ENCODE measurements around the gene PARVB.

PARVB gene

DNA sequence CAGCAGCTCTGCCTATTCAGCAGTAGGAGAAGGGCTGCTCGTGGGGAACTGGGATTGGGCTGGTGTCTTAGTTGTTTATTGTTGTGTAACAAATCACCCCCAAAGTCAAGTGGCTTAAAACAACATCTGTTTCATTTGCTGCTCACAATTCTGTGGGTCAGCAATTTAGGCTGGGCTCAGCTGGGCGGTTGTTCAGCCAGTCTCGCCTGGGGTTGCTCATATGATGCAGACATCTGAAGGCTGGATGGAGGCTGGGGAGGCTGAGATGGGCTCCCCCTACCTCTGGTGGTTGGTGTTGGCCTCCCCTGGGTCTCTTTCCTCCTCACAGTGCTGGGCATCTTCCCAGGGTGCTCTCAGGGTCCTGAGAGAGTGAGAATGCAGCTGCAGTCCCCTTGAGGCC is 113.3 kb downstream of the PARVB start:
- DNase-seq: no peak

DNA sequence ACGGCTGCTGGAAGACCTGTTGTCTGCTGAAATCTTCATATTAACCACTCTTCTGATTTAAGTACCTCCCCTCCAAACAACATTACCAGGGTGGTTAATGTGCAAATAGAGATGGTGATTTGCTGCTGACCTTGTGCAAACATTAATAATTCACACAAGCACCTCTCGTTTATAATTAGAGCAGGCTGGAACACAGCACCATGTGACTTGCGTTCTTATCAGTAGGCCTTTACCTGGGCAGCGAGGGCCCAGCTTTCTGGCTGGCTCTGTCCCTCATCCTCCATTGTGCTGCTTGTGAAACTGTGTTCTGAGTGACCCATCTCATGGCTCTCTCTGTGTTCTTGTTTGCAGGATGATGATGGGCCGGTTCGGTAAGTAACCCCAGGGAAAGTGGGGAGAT is 115.7 kb downstream of the PARVB start:
- DNase-seq: no peak

DNA sequence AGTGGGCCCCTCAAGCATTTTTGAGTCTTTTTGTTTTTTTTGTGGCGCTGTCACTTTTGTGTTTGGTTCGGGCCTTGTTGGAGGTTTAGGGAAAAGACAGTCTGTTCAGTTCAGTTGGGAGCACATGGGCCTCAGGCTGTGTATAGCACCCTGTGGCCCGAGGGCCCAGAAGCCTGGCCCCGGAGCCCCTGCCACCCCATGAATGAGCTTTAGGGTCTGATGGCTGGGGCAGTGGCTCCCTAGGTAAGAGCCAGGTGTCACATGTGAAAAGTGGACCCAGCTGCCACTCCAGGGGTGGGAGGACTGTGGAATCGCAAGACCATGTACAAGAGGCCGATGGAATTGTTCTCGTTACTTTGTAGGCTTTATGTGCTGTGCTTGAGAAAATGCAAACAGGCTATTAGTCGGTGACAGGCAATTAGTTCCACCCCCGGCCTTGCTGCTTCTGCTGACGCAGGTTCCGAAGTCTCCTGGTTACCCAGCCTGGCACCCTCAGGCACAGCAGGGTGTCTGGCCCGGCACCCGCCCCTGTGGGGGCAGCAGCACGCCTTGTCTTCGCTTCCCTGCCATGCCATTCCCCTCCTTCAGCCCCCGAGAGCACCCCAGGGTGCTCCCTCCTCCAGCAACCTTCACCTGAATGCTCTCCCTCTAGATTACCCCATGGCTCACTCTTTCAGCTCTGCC is 118.5 kb downstream of the PARVB start:
- DNase-seq: no peak

DNA sequence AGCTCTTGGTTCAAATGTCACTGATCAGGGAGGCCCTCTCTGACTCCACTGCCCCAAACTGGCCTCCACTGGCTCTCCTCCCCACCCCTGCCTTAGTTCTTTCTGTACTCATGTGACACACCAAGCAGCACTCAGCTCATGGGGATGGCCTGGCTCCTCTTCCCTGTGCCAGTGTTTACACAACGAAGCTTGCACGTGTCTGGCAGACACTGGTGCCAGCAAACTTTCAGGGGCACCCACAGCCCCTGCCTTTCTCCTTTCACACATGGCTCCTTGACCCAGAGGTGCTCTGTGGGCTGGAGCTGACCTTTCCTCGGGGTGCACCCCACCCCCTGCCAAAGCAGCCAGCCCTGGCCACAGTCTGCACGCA is 119.0 kb downstream of the PARVB start:
- no peak for DNase-seq

DNA sequence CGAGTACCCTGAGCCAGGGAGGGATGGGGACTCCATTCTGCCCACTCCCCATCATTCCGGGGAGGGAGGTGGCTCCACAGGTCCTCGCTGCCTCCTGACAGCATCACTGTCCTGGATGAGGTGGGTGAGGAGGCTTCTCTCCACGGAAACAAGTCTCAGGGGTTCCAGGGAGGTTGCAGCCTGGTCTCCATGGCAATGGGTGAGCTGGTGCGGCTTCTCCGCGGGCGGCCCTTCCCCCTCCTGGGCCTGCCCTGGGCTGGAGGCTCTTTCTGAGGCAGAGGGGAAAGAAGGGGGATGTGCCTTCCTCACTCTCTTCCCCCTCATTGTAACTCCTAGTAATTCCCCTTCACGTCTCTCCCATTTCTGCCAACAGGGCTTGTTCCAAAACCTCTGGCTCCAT is 119.5 kb downstream of the PARVB start:
- DNase-seq: no peak

DNA sequence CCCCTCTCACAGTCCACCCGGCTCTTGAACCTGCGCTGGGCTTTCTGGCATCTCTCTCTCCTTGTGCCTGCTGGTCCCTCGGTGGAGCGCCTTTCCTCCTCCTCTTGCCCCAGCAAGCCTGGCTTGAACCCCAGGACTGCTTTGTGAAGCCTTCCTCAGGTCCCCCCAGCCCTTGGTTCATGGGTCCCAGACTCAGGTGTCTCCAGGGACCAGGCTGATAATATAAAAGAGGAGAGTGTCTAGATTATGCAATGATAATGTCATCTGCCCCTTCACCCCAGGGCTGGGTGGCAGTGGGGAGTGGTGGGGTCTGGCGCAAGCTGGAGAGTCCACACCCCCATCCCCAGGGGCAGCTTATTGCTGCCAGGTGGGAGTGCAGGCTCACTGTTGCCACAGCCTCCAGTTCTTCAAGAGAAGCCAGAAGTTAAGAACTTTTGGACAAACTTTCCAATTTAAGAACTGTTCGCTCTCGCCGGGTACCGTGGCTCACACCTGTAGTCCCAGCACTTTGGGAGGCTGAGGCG is 120.0 kb downstream of the PARVB start:
- no peak for DNase-seq

DNA sequence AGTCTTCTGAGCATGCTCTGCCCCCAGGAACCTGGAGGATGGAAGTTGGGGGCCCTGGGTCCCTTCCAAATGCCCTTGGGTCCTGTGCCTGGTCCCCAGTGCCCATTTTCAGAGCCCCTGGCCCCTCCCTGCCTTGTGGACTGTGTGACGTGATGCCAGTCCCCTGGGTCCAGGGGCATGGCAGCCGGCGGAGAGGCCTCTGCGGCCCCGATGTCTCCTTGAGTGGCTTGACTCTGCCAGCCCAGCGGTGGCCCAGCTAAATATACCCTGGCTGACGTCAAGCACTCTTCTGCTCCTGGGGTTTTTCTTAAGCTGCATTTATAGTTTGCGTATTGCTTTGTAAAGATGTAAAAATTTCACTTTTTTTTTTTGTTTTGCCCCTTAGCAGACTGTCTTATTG is 121.4 kb downstream of the PARVB start:
- no peak for DNase-seq

DNA sequence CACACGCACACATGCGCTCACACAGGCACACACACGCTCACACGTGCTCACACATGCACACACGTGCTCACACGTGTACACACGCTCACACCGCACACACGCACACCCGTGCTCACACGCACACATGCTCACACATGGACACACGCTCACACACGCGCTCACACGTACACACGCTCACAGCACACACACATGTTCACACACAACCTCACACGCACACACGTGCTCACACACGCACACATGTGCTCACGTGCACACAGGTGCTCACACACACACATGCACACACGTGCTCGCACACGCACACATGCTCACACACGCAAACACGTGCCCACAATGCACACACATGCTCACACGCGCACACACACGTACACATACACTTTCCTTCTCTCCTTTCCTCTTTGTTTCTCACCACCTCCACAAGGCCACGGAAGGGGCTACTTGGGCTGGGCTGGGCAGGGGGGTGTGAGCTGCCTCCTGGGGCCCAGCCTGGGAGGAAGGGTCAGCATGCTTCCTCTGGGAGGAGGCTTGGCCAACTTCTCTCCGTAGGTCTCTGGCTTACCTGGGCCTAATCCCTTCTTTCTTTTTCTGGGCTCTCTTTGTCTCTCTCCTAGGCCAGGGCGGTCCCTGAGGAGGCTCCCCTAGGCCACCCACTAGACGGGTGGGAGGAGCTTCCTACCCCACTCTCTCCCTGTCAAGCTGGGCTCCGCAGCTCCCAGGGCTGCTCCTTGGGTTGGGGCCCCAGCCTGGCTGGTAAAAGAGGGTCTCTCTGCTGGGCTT is 122.2 kb downstream of the PARVB start:
- no peak for DNase-seq

DNA sequence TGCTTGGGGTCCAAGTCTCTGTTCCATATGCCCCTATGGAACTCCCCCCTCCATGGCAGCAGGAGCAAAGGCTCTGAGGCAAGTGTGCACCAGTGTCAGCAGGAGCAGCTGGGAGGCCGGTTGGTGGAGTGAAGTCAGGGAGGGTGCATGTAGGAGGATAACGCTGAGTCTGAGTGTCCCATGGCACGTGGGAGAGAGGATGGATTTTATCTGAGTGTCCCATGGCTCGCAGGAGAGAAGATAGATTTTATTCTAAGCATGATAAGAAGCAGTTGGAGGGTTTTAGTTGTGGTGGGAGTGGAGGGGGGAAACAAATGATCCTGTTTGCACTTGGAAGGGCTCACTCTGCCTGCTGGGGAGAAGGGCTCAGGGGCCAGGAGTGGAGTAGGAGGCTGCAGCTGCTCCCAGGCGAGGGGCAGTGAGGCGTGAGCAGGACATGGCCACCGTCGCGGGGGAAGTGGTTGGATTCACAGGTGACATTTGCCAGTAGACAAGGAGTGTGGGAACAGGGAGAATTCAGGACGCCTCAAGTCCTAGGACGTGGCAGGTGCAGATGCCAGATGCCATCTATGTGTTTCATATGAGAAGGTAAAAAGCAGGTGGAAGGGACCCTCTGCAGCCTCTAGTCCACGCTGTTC is 123.0 kb downstream of the PARVB start:
- no peak for DNase-seq

DNA sequence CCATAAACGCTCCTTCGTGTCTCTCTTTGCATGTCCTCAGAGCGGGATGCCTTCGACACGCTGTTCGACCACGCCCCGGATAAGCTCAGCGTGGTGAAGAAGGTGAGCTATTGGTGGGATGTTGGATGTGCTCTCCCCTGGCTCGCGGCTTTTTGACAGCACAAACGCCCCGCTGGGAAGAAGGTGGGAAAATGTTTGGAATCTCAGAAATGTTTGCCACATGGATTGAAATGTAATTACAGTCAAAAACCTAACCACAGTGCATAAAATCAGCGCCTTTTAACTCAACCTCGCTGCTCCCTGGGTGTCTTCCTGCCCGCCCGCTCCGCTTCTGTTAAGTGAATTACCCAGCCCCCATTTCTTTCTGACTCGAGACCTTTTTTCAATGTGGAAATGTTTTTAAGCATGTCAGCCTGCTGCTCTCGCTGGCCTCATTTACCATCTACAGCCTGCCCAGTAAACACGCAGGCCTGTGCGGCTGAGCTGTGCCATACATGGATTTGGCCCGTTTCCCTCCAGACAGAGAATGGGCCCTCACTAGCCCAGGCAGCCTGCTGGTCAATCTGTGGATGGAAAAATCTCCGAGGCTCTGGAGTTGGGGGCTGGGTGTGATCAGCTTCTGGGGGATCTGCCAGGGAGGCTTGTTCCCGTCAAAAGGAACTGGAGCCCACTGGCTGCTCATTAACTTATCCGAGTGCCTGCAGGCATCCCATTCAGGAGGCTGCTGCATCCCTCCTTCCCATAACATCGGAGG is 123.9 kb downstream of the PARVB start:
- DNase-seq: peak in 1 of 14 donors; percentile 54

DNA sequence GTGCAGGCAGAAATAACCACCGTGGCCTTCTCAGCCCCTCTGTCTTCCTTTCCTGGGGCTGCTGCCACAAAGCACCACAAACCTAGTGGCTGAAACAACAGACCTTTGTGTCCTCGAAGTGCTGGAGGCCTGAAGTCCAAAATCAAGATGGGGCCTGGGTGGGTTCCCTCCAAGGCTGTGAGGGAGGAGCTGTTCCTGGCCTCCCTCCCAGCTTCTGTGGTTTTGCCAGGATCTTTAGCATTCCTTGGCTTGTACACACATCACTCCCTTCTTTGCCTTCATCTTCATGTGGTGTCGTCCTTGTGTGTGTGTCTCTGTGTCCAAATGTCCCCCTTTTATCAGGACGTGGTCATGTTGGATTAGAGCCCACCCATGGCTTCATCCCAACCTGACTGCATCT is 127.6 kb downstream of the PARVB start:
- no peak for DNase-seq

DNA sequence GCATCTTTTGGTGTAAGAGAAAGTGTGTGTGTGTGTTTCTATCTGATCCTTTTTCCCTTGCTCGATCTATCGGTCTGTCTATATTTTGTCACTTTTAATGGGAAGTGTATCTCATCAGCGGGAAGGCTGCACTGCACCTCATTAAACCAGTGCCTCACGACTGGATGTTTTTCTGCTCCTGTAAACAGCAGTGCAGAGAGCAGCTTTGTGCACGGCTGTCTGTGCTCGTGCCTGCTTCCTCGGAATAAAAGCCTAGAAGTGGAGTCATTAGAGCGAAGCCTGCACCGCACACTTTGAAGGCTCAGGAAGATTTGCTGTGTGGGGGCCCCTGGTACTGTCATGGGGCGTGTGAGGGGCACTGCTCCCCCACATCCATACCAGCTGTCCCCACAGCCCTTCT is 129.6 kb downstream of the PARVB start:
- DNase-seq: no peak

DNA sequence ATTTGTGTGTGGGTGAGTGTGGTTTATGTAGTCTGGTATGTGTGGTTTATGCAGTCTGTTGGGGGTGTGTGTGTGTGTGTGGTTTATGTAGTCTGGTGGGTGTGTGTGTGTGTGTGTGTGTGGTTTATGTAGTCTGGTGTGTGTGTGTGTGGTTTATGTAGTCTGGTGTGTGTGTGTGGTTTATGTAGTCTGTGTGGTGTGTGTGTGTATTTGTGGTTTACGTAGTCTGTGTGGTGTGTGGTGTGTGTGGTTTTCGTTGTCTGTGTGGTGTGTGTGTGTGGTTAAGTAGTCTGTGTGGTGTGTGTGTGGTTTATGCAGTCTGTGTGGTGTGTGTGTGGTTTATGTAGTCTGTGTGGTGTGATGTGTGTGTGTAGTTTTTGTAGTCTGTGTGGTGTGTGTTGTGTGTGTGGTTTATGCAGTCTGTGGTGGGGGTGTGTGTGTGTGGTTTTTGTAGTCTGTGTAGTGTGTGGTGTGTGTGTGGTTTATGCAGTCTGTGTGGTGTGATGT is 130.4 kb downstream of the PARVB start:
- no peak for DNase-seq

DNA sequence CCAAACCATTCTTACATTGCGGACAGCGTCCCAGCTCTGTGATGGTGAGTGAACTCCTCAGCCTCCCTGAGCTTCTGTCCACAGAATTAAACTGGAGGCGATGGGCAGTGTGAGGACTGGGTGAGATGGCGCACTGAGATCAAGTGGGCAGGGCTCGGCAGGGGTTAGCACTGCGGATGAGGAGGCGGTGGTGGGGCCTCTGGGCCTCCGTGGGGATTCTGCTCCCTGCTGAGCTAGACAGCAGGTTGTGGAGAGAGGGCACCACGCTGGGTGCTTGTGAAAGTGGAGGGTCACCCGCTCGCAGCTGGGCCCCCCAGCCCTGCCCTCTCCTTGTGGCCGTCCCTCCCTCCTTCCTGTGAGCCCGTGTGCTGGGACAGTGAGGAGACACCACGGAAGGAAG is 131.0 kb downstream of the PARVB start:
- no peak for DNase-seq

DNA sequence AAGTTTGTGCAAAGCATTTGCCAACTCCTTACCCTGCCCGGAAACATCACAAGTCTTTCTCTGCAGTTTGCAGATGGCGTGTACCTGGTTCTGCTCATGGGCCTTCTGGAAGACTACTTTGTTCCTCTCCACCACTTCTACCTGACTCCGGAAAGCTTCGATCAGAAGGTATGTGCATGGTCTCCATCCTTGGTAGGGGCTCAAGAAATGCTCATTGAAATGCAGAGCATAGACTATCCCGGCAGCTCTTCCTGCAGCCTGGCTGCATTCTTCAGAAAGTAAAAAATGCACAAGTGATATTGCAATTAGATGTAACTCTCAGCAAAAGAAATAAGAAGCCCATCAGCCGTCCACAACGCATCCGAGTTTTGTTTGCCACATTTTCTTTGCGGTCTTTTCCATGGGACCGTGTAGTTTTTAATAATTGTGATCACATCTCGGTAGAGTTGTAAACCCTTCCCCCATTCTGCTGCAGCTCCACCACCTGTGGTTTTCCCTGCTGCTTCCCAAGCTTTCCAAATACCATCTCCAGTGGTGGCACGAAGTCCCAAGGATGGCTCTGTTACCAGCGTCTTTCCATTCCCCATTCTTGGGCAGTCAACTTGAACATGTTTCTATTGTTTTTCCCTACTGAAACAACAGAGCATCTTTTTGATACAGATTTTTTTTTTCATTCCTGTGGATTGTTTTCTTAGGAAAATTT is 134.0 kb downstream of the PARVB start:
- no peak for DNase-seq

DNA sequence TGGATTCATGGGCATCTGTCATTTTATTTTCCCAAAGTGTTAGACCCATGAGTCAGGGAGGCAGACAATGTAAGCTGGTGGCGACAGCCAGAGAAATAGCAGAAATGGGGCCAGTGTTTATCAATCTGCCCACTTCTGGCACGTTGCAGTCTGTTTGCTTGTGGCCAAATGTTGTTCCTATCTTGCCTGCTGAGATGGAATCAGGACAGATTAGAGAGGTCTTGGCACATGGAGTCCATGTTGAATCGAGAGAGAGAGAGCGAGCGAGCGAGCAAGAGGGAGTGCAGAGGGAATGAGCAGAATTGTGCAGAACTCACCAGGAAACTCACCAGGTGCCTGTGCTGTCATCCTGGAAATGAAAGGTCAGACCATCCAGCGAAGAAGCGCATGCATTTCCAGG is 134.7 kb downstream of the PARVB start:
- DNase-seq: peak in 2 of 14 donors; percentile 31 to 99

DNA sequence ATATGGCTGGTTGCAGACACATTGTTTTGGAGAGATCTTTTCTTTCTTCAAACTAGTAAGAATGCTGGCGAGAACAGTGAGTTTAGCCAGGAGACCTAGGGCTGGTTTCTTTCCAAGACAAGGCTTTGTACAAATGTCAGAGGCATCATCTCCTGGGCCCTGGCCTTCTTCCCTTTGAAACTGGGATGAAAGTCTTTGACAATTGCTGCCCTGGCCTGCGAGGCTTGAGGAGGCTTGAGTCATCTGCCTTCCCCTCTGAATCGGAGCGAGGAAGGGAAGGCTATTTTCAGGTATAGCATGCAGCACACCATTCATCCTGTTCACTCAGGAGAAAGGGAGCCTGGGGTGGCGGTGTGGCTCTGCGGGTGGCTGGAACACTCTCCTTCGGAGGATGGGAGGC is 135.1 kb downstream of the PARVB start:
- DNase-seq: peak in 2 of 14 donors; percentile 46 to 92

DNA sequence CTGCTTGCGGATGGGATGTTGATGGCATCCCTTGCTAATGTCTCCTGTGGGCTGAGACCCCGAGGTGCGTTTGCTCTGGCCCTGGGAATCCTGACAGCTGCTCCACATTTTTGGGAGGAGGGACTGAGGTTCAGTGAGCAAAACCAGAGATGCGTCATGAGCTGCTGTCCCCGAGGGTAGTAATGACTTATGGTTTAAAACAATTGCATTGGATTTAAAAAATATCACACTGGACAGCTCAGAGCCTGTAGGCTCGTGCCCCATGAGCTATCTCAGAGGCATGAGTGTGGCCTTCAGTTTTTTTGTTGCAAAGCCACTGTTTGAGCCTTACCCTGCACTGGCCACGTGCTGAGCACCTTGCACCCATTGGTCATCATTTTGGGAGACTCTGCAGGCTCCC is 135.7 kb downstream of the PARVB start:
- no peak for DNase-seq

DNA sequence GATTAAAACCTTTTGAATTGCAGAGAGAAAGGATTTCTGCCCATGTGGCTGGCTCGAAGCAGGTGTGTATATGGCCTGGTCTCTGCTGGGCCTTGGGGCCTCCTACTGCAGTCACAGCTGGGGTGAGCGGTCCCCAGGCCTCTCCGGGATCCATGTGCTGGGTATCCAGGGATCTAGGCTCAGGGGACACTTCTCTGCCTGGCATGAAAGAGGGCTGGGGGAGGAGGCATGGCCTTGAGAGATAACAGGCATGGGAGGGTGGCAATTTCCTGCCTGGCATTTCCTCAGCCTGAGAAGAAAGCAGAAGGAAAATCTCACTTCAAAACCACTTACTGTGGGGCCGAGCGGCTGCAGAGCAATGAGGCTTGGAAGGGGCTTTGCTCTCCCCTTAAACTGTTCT is 136.3 kb downstream of the PARVB start:
- no peak for DNase-seq

DNA sequence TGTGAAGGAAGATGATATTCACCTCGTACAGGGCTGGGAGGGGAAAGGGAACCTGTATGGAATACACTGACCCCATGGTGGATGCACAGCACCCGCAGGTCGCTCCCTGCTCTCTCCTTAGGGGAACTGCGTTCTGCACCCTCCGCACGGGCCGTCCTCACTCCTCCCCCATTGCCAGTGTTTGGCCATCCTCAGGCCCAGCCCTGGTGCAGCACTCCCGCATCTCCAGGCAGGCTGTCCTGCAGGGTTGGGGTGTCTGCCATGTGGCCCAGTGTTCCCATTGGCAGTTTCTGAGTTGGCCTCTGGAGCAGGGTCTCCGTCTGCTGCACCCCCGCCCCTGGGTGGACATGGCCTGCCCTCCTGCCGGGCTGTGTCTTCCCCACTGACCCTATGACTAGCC is 137.6 kb downstream of the PARVB start:
- DNase-seq: no peak

DNA sequence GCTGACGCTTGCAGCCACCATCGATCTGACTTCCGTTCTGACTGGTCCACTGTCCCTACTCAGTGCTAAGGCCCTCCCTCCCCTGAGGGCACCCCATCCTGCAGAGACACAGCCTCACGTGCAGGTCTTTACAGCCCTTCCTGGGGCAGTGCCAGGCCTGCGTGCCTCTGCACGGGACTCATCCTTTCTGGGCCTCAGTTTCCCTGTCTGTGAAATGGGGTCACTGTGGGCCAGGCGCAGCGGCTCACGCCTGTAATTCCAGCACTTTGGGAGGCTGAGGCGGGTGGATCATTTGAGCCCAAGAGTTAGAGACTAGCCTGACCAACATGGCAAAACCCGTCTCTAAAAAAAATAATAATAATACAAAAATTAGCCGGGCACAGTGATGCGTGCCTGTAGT is 138.9 kb downstream of the PARVB start:
- DNase-seq: no peak

DNA sequence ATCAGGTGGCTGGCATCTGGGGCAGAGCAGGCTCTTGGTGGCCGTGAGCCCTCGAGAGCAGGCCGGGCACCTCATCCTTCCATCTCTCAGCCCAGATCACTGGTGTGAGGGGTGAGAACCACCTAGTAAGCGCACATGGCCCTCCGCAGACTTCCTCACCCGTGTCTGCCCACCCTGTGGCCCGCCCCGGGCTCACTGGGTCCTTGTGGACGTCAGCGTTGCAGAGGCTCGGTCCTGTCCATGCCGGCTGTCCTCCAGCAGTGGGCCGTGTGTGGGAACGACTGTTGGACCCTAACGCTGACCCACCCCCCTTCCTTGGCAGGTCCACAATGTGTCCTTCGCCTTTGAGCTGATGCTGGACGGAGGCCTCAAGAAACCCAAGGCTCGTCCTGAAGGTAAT is 139.4 kb downstream of the PARVB start:
- no peak for DNase-seq

Measured in C1 segment of cervical spinal cord (tissue), 14 donors.